MCF 10A (cell line): ENCODE data around the gene DPY19L3. TPM values are rescaled to one million over a fixed set of nuclear protein-coding genes. Genes with fewer than 3 reads are reported as not detected.

ENCODE experiments used
- BruUV-seq: library from RNA; stranded (reverse); fragments of 400-500 nt; replicated peaks from 2 replicates; lab custom pipeline; 2021; lab: Mats Ljungman, UMichigan
- CTCF ChIA-PET: fragments of 300-600 bp; sonication (Branson Sonifier 250); formaldehyde crosslinking; extraction: SDS; loops from one replicate; lab custom pipeline; 2021; ENCODE audit warnings: antibody characterized with exemption, inconsistent platforms; lab: Yijun Ruan, JAX
- POLR2A ChIA-PET: fragments of 300-600, 350-650 bp; sonication (Branson Sonifier 250); formaldehyde crosslinking; extraction: SDS; loops from one replicate; lab custom pipeline; 2020; ENCODE audit warnings: antibody characterized with exemption, inconsistent platforms; lab: Yijun Ruan, JAX
- DNase-seq: peaks from one replicate; pipeline ENCODE4 v3.0.0-alpha.2; 2018; ENCODE audit not compliant: unreplicated experiment
- H3K27ac Mint-ChIP-seq: one replicate; pipeline ENCODE4 v1.8.0; 2022; ENCODE audit warnings: mild to moderate bottlenecking, low read depth, mixed read lengths; ENCODE audit not compliant: unreplicated experiment
- H3K27me3 Mint-ChIP-seq: one replicate; pipeline ENCODE4 v1.8.0; 2022; ENCODE audit warnings: mixed read lengths; ENCODE audit not compliant: insufficient read depth, unreplicated experiment
- H3K36me3 Mint-ChIP-seq: one replicate; pipeline ENCODE4 v1.8.0; 2022; ENCODE audit warnings: mild to moderate bottlenecking, moderate library complexity, mixed read lengths; ENCODE audit not compliant: insufficient read depth, unreplicated experiment
- H3K4me1 Mint-ChIP-seq: one replicate; pipeline ENCODE4 v1.8.0; 2022; ENCODE audit warnings: mixed read lengths; ENCODE audit not compliant: insufficient read depth, unreplicated experiment
- H3K4me3 Mint-ChIP-seq: one replicate; pipeline ENCODE4 v1.8.0; 2022; ENCODE audit warnings: mild to moderate bottlenecking, moderate library complexity, mixed read lengths; ENCODE audit not compliant: unreplicated experiment
- H3K9me3 Mint-ChIP-seq: one replicate; pipeline ENCODE4 v1.8.0; 2022; ENCODE audit warnings: mixed read lengths; ENCODE audit not compliant: unreplicated experiment
- intact Hi-C: fragments of 100-400 bp; cut with micrococcal nuclease; formaldehyde crosslinking; loops from 2 replicates; pipeline ENCODE4 v1.14.1; 2022
- total RNA-seq: library from RNA; stranded (reverse); gene quantifications from 2 replicates; pipeline ENCODE4 v1.2.3, GENCODE V29; 2022
- TF ChIP-seq, protein P1 (sequence below): fragments of 200-600 bp; IDR thresholded peaks from one replicate; pipeline ENCODE4 v1.8.0; 2022; ENCODE audit warnings: antibody characterized with exemption, mild to moderate bottlenecking; ENCODE audit not compliant: unreplicated experiment

Gene DPY19L3
- total RNA-seq, 1 experiment from 2014 or later, result 43.8 TPM

DNA sequence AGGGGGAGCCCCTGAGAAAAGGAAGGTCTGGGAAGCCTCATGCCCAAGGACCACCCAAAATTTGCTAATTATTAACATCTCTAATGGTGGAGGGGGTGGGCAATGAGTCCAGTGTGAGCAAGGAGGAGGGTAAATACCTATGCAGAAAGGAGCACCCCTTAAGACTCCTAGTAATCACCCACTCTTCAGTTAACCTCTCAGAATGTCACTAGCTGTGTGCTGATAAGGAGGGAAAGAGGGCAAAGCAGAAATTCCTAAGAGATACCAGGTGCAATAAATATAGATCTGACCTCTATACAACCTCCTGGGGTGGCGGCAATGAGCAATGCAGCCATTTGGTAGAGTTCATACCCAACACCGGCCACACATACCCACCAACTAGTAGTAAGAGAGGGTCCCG is 12.7 kb upstream of the DPY19L3 start:
- intact Hi-C loops, result no loop called here
- Mint-ChIP-seq H3K27ac (no peak overlapping the region), H3K27me3 (no peaks in the 10 kb centered on the region), H3K4me3 (no peak overlapping the region), H3K36me3 (peaks cover 52% of the 10 kb centered on the region), H3K4me1 (peaks cover 6% of the 10 kb centered on the region), H3K9me3 (no peaks in the 10 kb centered on the region)
- ChIA-PET CTCF (no interaction called here), POLR2A (interaction anchor here (1.7 kb wide), 1 partner anchor 19 kb away, joined by 4 read pairs; no protein-coding TSS in a partner anchor)
- BruUV-seq, result no TSS peak
- TF ChIP-seq, protein P1, sequence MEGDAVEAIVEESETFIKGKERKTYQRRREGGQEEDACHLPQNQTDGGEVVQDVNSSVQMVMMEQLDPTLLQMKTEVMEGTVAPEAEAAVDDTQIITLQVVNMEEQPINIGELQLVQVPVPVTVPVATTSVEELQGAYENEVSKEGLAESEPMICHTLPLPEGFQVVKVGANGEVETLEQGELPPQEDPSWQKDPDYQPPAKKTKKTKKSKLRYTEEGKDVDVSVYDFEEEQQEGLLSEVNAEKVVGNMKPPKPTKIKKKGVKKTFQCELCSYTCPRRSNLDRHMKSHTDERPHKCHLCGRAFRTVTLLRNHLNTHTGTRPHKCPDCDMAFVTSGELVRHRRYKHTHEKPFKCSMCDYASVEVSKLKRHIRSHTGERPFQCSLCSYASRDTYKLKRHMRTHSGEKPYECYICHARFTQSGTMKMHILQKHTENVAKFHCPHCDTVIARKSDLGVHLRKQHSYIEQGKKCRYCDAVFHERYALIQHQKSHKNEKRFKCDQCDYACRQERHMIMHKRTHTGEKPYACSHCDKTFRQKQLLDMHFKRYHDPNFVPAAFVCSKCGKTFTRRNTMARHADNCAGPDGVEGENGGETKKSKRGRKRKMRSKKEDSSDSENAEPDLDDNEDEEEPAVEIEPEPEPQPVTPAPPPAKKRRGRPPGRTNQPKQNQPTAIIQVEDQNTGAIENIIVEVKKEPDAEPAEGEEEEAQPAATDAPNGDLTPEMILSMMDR, result no peak
- DNase-seq, result no peak

DNA sequence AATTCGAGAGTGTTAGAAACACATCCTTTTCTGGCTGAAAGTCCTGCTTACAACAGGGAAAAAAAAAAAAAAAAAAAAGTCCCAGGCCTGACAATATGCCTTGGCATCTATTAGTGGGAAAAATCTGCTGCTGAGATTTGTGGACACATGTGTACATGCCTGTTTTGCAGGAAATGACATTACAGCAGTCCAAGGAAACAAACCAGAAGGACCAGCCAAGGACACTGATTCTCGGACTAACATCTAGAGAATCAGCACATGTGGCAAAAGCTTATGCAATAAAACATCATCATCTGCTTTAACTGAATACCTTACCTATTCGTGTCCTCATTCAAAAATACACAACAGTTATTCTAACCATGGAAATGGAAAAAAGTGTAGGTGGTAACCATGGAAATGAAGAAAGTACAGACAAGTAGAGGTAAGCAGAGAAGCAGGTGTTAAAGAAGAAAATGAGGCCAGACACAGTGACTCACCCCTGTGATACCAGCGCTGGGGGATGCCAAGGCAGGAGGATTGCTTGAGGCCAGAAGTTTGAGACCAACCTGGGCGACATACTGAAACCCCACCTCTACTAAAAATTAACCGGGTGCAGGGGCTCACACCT is 9.4 kb upstream of the DPY19L3 start:
- no peaks in the 10 kb centered on the region for H3K9me3 Mint-ChIP-seq
- no peak overlapping the region for H3K27ac Mint-ChIP-seq
- TF ChIP-seq, protein P1, result no peak
- ChIA-PET CTCF (interaction anchor here (0.7 kb wide), 1 partner anchor 54 kb away, joined by 3 read pairs; no protein-coding TSS in a partner anchor), POLR2A (no interaction called here)
- H3K4me1 Mint-ChIP-seq, result no peaks in the 10 kb centered on the region
- no TSS peak for BruUV-seq
- no peak for DNase-seq
- no peak overlapping the region for H3K4me3 Mint-ChIP-seq
- intact Hi-C loops, result no loop called here
- no peaks in the 10 kb centered on the region for H3K27me3 Mint-ChIP-seq
- H3K36me3 Mint-ChIP-seq, result peaks cover 31% of the 10 kb centered on the region

DNA sequence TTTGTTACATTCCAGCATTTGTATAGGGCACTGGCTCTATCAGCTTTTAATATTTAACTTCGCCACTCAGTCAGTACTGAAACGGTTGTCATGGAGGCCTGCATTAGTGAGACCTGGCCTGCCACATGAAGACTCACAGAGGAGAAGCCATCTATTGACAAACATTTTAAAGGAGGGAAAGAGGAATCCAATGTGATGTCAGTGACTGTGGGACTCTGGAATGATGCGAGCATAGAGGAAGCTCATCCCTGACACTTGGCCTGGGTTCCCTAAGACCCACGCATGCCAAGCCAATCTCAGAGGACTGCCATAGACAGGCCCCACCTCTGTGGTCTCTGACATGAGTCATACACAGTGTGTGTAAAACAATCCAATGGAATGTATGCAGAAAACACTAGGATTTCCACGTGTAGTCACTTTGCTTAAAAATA is 7.9 kb upstream of the DPY19L3 start:
- no peaks in the 10 kb centered on the region for H3K27me3 Mint-ChIP-seq
- no peaks in the 10 kb centered on the region for H3K9me3 Mint-ChIP-seq
- no TSS peak for BruUV-seq
- peaks cover 7% of the 10 kb centered on the region for H3K4me1 Mint-ChIP-seq
- ChIA-PET POLR2A (no interaction called here), CTCF (interaction anchor here (0.7 kb wide), 1 partner anchor 57 kb away, joined by 4 read pairs; no protein-coding TSS in a partner anchor)
- H3K27ac Mint-ChIP-seq, result no peak overlapping the region
- TF ChIP-seq, protein P1, result no peak
- intact Hi-C loops, result no loop called here
- DNase-seq, result peak; percentile 53
- no peak overlapping the region for H3K4me3 Mint-ChIP-seq
- peaks cover 25% of the 10 kb centered on the region for H3K36me3 Mint-ChIP-seq

DNA sequence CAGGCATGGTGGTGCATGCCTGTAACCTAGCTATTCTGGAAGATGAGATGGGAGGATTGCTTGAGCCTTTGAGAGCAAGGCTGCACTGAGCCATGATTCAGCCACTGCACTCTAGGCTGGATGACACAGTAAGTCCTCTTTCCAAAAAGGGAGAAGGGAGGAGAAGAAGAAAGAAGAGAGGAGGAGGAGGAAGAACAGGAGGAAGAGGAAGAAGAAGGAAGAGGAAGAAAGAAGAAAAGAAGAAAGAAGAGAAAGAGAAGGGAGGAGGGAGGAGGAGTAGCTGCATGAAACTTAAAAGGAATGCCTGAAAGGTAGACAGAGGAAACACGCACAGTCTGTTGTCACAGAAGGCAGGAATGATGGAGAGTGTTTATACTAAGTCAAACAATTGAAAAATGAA is 3.6 kb upstream of the DPY19L3 start:
- Mint-ChIP-seq H3K4me1 (peaks cover 12% of the 10 kb centered on the region), H3K9me3 (no peaks in the 10 kb centered on the region), H3K27me3 (no peaks in the 10 kb centered on the region), H3K27ac (no peak overlapping the region), H3K4me3 (no peak overlapping the region), H3K36me3 (no peaks in the 10 kb centered on the region)
- ChIA-PET CTCF (interaction anchor here (0.6 kb wide), 1 partner anchor 72 kb away, joined by 3 read pairs; no protein-coding TSS in a partner anchor), POLR2A (no interaction called here)
- intact Hi-C loops, result no loop called here
- no peak for DNase-seq
- no TSS peak for BruUV-seq
- TF ChIP-seq, protein P1, result no peak
